ENCODE measurements around the gene HECW1.
"Not testable (repeated sequence)": the region's sequence is repeated elsewhere in the genome, so short reads cannot be mapped to it uniquely, and the experiment has no call there.

Gene HECW1

GRCh38 chr7:43112459-43112940, at the start of gene HECW1 (continued):
- TF ChIP-seq ZNF221 (tag by site-specific recombination; IDR thresholded peaks at IDR 0.05; ENCODE audit: borderline replicate concordance) (no peak), ZNF394 (tag by site-specific recombination; IDR thresholded peaks at IDR 0.05; ENCODE audit: borderline replicate concordance) (no peak), ZNF239 (tag by site-specific recombination; IDR thresholded peaks at IDR 0.05) (no peak), ZIC2 (tag by site-specific recombination; IDR thresholded peaks at IDR 0.05) (no peak), ZBTB20 (tag by site-specific recombination; IDR thresholded peaks at IDR 0.05) (peak; percentile 68; the same call in 1 of the 2 replicates), ZFP41 (tag by site-specific recombination; IDR thresholded peaks at IDR 0.05; ENCODE audit: borderline replicate concordance) (no peak), CTCF (tag by site-specific recombination; IDR thresholded peaks at IDR 0.05) (peak; percentile 48), PRDM4 (tag by site-specific recombination; IDR thresholded peaks at IDR 0.05) (0 out of 2 replicates have a peak, but pooled peaks have one; percentile 10), ZFP3 (tag by site-specific recombination; IDR thresholded peaks at IDR 0.05; ENCODE audit: low read depth) (no peak)

- POLR2A ChIA-PET, result no interaction called here
- H3K4me3 ChIP-seq (ENCODE audit: low read depth, low read length), result no peak overlapping the region
- TF ChIP-seq ZNF10 (tag by site-specific recombination; IDR thresholded peaks at IDR 0.05) (no peak), ZNF660 (tag by site-specific recombination; IDR thresholded peaks at IDR 0.05) (0 out of 2 replicates have a peak, but pooled peaks have one; percentile 31)
- CTCF ChIA-PET, result interaction anchor here (0.7 to 2.3 kb wide), 13 partner anchors 9 to 628 kb away, joined by 3 to 9 read pairs (median 4); no protein-coding TSS in a partner anchor
- H3K4me1 ChIP-seq (ENCODE audit: control insufficient read depth, insufficient read depth, low read length), result no peaks in the 10 kb centered on the region
- H3K27ac ChIP-seq (ENCODE audit: extremely low read depth, low read depth, low read length), result no peak overlapping the region
- no peaks in the 10 kb centered on the region for H3K9me3 ChIP-seq (ENCODE audit: control insufficient read depth, insufficient read depth, low read depth, low read length)
- no peaks in the 10 kb centered on the region for H3K36me3 ChIP-seq (ENCODE audit: control insufficient read depth in 2 of 2, insufficient read depth in 1 of 2, low read length in 2 of 2)
Observed at GRCh38 chr7:43071604-43072003, 40.8 kb upstream of the HECW1 start.

GRCh38 chr7:43072530-43072929, 39.9 kb upstream of the HECW1 start:
- no peaks in the 10 kb centered on the region for H3K4me1 ChIP-seq (ENCODE audit: control insufficient read depth, insufficient read depth, low read length)
- TF ChIP-seq SP7 (tag by site-specific recombination; IDR thresholded peaks at IDR 0.05), result no peak
- no peak for TF ChIP-seq ZNF292 (tag by site-specific recombination; IDR thresholded peaks at IDR 0.05; ENCODE audit: borderline replicate concordance, low read depth)
- no peak for TF ChIP-seq ZNF157 (tag by site-specific recombination; IDR thresholded peaks at IDR 0.05)
- TF ChIP-seq ZNF146 (tag by site-specific recombination; IDR thresholded peaks at IDR 0.05), result no peak
- no peaks in the 10 kb centered on the region for H3K36me3 ChIP-seq (ENCODE audit: control insufficient read depth in 2 of 2, insufficient read depth in 1 of 2, low read length in 2 of 2)
- ChIA-PET CTCF (interaction anchor here (0.9 to 2.3 kb wide), 6 partner anchors 12 to 627 kb away, joined by 3 to 9 read pairs (median 7); no protein-coding TSS in a partner anchor), POLR2A (no interaction called here)
- H3K4me3 ChIP-seq (ENCODE audit: low read depth, low read length), result no peak overlapping the region
- H3K9me3 ChIP-seq (ENCODE audit: control insufficient read depth, insufficient read depth, low read depth, low read length), result no peaks in the 10 kb centered on the region
- H3K27ac ChIP-seq (ENCODE audit: extremely low read depth, low read depth, low read length), result no peak overlapping the region

- TF ChIP-seq ZNF146 (tag by site-specific recombination; IDR thresholded peaks at IDR 0.05) (peak; percentile 93), ZNF580 (tag by site-specific recombination; IDR thresholded peaks at IDR 0.05) (peak; percentile 43; the same call in 1 of the 2 replicates), ZNF280D (tag by site-specific recombination; IDR thresholded peaks at IDR 0.05) (peak; percentile 61; the same call in 1 of the 2 replicates)
- H3K27ac ChIP-seq (ENCODE audit: extremely low read depth, low read depth, low read length); H3K4me3 ChIP-seq (ENCODE audit: low read depth, low read length); H3K9me3 ChIP-seq (ENCODE audit: control insufficient read depth, insufficient read depth, low read depth, low read length); POLR2A ChIA-PET; H3K36me3 ChIP-seq (ENCODE audit: control insufficient read depth in 2 of 2, insufficient read depth in 1 of 2, low read length in 2 of 2); H3K4me1 ChIP-seq (ENCODE audit: control insufficient read depth, insufficient read depth, low read length): not testable (repeated sequence)
- CTCF ChIA-PET, result interaction anchor here (0.8 kb wide), 1 partner anchor 132 kb away, joined by 3 read pairs; no protein-coding TSS in a partner anchor
Observed at GRCh38 chr7:43073811-43074210, 38.6 kb upstream of the HECW1 start.
